Right cardiac atrium (tissue), 5 donors: ENCODE data around the gene CFI. TPM values are rescaled to one million over a fixed set of nuclear protein-coding genes. Genes with fewer than 3 reads are reported as not detected.

Experiments used
- ATAC-seq, 2 donors: fragments of 200-7000 bp; cut with Tn5 transposase; one replicate each; pipeline versions ENCODE4 v1.8.0 to v1.9.1; 2020; ENCODE audit warnings: moderate library complexity in 2 of 2, mild to moderate bottlenecking in 1 of 2
- DNase-seq, 3 donors: peaks; one replicate each; pipeline ENCODE4 v3.0.0-alpha.2; 2020
- H3K27ac ChIP-seq: one replicate; pipeline ENCODE4 v1.5.1; 2013; ENCODE audit warnings: mild to moderate bottlenecking, low read length, control low read depth, moderate library complexity
- H3K27me3 ChIP-seq: one replicate; pipeline ENCODE4 v1.6.1; 2013; ENCODE audit not compliant: control insufficient read depth, insufficient read depth
- H3K4me1 ChIP-seq: one replicate; pipeline ENCODE4 v1.6.1; 2013; ENCODE audit warnings: low read length; ENCODE audit not compliant: control insufficient read depth, insufficient read depth
- H3K4me3 ChIP-seq: one replicate; pipeline ENCODE4 v1.5.1; 2013; ENCODE audit warnings: low read length, control low read depth
- H3K9me3 ChIP-seq: one replicate; pipeline ENCODE4 v1.6.1; 2013; ENCODE audit warnings: low read length; ENCODE audit not compliant: control insufficient read depth
- WGBS: extraction: QIAGEN DNeasy Blood & Tissue Kit; methylation state at CpG from one replicate; pipeline ENCODE4 v1.1.7; 2013; 5-methylcytosine and 5-hydroxymethylcytosine counted together
- intact Hi-C, 4 donors: fragments of 100-400 bp; cut with DNase I; formaldehyde crosslinking; loops; one replicate each; pipeline versions ENCODE4 v1.11.0 to v1.14.0; 2022 to 2023
- polyA plus RNA-seq: library from polyadenylated mRNA; stranded (reverse); fragments of 200-250 nt; gene quantifications from one replicate; pipeline ENCODE4 v1.2.3, GENCODE V29; 2013
- total RNA-seq, 4 donors: library from RNA; stranded (reverse); fragmentation: NEBNext Ultra II Directional; extraction: Animal tissue kit (Norgen Biotek cat#: 25700); gene quantifications; one replicate each; pipeline ENCODE4 v1.2.1, GENCODE V29; 2021
- donor health status: healthy with polysubstance abuse.
- donor health status: DM: no; HTN: yes; CAD: no.
- donor health status: DM: no; HTN: no; CAD: no.
- donor health status: DM: no; HTN: yes; CAD: no; lungs with severe emphysema.
- donor health status: DM: yes; HTN: yes; CAD: no.

The CFI gene
- total and polyA plus RNA-seq, 5 donors, result 14.8 to 19.5 (median 18.4) TPM

- intact Hi-C loops, result loop anchor here in 3 of 4 donors (5.0 to 10.0 kb wide), 3 partner anchors 113 to 393 kb away; partner anchors contain the start of genes CASP6 (in 3 of the 3) and SEC24B (in 2 of the 3)
- Histone ChIP-seq H3K27me3 (no peaks in the 10 kb centered on the region), H3K9me3 (no peaks in the 10 kb centered on the region), H3K27ac (no peak overlapping the region), H3K4me3 (no peak overlapping the region), H3K4me1 (no peaks in the 10 kb centered on the region)
- 95% methylated on average over 4 of the region's 4 CpGs for WGBS
- DNase-seq (no peak), ATAC-seq (no peak)
These were observed 16.5 kb upstream of the CFI start for GRCh38 chr4:109818268-109818667.

DNA sequence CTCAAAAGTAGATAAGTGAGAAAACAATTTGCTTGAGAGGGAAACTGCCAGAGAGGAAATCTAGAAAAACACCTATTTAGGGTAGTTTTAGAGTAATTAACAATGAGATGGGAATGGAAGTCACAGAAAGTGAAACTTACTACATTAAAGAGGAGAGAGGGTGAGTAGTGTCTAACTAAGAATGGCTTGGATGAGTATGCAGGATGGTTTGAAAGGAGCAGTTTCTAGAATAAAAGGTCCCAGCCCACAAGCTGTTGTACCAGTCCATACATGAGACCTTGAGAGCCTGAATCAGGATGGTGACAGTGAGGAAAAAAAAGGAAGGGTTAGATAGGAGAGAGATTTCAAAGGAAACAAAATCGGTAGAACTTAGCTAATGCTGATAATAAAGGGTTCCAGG lies 15.1 kb upstream of the CFI start:
- H3K27ac ChIP-seq, result no peak overlapping the region
- 43% methylated on average over 1 of the region's 1 CpG for WGBS
- H3K4me3 ChIP-seq, result no peak overlapping the region
- no peaks in the 10 kb centered on the region for H3K4me1 ChIP-seq
- ATAC-seq (no peak), DNase-seq (no peak)
- no peaks in the 10 kb centered on the region for H3K27me3 ChIP-seq
- no peaks in the 10 kb centered on the region for H3K9me3 ChIP-seq
- intact Hi-C loops, result loop anchor here in 3 of 4 donors (5.0 to 10.0 kb wide), 3 partner anchors 112 to 392 kb away; partner anchors contain the start of genes CASP6 (in 3 of the 3) and SEC24B (in 2 of the 3)

DNA sequence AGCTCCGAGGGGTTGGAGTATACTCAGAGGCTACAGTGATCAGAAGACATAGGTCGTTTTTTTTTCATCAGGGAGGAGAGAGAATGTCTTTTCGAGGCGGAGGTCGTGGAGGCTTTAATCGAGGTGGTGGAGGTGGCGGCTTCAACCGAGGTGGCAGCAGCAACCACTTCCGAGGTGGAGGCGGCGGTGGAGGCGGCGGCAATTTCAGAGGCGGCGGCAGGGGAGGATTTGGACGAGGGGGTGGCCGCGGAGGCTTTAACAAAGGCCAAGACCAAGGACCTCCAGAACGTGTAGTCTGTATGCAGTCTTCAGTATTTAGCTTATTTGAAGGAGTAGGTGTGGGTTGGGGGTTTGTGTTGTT lies 14.3 kb upstream of the CFI start:
- DNase-seq (peak in 1 of 3 donors; percentile 43), ATAC-seq (peak in 1 of 2 donors; percentile 13)
- no peaks in the 10 kb centered on the region for H3K9me3 ChIP-seq
- intact Hi-C loops, result loop anchor here in 3 of 4 donors (5.0 to 10.0 kb wide), 3 partner anchors 111 to 391 kb away; partner anchors contain the start of genes CASP6 (in 3 of the 3) and SEC24B (in 2 of the 3)
- 1% methylated on average over 19 of the region's 19 CpGs for WGBS
- no peaks in the 10 kb centered on the region for H3K27me3 ChIP-seq
- no peak overlapping the region for H3K27ac ChIP-seq
- peak overlapping the region; percentile 83 for H3K4me3 ChIP-seq
- H3K4me1 ChIP-seq, result no peaks in the 10 kb centered on the region

DNA sequence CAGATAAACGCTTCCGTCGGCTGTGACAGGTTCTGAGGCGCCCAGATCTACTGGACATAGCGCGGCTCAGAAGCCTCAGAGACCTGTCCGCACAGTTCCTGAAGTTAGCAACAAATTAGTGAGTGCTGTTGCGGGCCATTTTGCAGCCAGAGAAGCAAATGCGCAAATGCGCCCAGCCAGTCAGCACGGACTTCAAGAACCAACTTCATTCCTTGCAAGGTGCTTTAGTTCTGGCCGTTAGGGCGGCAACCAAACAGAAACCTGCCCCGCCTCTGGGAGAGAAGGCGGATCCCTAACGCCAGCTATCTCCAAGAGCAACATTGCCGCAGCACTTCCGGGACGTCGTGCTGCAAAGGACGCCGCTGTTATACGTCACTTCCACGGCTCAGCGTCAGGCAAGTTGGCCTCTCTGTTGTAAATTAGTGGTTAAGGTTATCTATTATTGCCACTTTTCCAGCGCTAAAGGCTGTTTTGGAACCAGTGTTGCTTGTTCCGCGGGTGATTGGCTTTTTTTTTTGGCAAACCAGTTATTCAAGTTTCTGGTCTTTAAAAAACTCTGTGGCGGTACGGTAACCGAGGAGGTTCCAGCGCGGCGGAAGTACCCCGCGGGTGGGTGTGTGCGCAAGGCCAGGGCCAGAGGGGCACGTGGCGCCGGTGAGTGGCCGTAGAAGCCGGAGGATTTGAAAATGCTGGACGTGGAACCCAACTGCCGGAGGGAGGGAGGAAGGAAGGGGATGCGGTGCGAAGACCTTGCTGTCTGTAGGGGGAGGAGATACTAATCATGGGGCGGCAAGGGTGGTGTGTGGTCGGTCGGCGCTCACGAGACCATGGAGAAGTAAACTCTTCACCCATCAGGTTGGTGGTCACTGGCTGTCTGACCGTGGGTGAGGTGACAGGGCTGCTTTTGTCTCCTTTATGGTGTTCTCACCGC lies 13.6 kb upstream of the CFI start, which contains the start of gene GAR1:
GAR1 (plus strand) TSS at position 612 of the 931 bp plus-strand sequence. CDS start 403 bp downstream, outside the sequence.
- WGBS, result under 1% methylated on average over 53 of the region's 53 CpGs
- intact Hi-C loops, result loop anchor here in 3 of 4 donors (5.0 to 10.0 kb wide), 3 partner anchors 111 to 391 kb away; partner anchors contain the start of genes CASP6 (in 3 of the 3) and SEC24B (in 2 of the 3)
- peak within 1 kb of the TSS; percentile 83 for H3K4me3 ChIP-seq

GRCh38 chr4:109811707-109812106 lies 9.9 kb upstream of the CFI start:
- H3K4me1 ChIP-seq, result no peaks in the 10 kb centered on the region
- DNase-seq (no peak), ATAC-seq (no peak)
- intact Hi-C loops, result loop anchor here in 3 of 4 donors (10.0 kb wide), 2 partner anchors 107 to 387 kb away; partner anchors contain the start of gene CASP6 (in 3 of the 3)
- WGBS, result 52% methylated on average over 3 of the region's 3 CpGs
- H3K27ac ChIP-seq, result no peak overlapping the region
- H3K27me3 ChIP-seq, result no peaks in the 10 kb centered on the region
- H3K9me3 ChIP-seq, result no peaks in the 10 kb centered on the region
- no peak overlapping the region for H3K4me3 ChIP-seq

More for the DNA sequence above, 13.6 kb upstream of the CFI start, which contains the start of gene GAR1:
- Histone ChIP-seq H3K27ac (peak within 1 kb of the TSS; percentile 45), H3K27me3 (no peaks in the 10 kb centered on the region), H3K9me3 (no peaks in the 10 kb centered on the region), H3K4me1 (no peaks in the 10 kb centered on the region)
- DNase-seq (peak; percentile 92 to 96 (median 93)), ATAC-seq (peak; percentile 99)

GRCh38 chr4:109810552-109811387 lies 9.0 kb upstream of the CFI start:
- no peaks in the 10 kb centered on the region for H3K27me3 ChIP-seq
- intact Hi-C loops, result loop anchor here in 3 of 4 donors (10.0 kb wide), 2 partner anchors 106 to 386 kb away; partner anchors contain the start of gene CASP6 (in 3 of the 3)
- H3K4me1 ChIP-seq, result no peaks in the 10 kb centered on the region
- ATAC-seq (no peak), DNase-seq (no peak)
- 67% methylated on average over 11 of the region's 11 CpGs for WGBS
- H3K9me3 ChIP-seq, result no peaks in the 10 kb centered on the region
- no peak overlapping the region for H3K4me3 ChIP-seq
- no peak overlapping the region for H3K27ac ChIP-seq

- ATAC-seq (no peak), DNase-seq (no peak)
- 93% methylated on average over 2 of the region's 2 CpGs for WGBS
- no peaks in the 10 kb centered on the region for H3K4me1 ChIP-seq
- intact Hi-C loops, result loop anchor here in 3 of 4 donors (10.0 kb wide), 2 partner anchors 105 to 385 kb away; partner anchors contain the start of gene CASP6 (in 3 of the 3)
- H3K9me3 ChIP-seq, result no peaks in the 10 kb centered on the region
- no peak overlapping the region for H3K4me3 ChIP-seq
- no peak overlapping the region for H3K27ac ChIP-seq
- H3K27me3 ChIP-seq, result no peaks in the 10 kb centered on the region
These were observed 7.9 kb upstream of the CFI start for GRCh38 chr4:109809655-109810054.

DNA sequence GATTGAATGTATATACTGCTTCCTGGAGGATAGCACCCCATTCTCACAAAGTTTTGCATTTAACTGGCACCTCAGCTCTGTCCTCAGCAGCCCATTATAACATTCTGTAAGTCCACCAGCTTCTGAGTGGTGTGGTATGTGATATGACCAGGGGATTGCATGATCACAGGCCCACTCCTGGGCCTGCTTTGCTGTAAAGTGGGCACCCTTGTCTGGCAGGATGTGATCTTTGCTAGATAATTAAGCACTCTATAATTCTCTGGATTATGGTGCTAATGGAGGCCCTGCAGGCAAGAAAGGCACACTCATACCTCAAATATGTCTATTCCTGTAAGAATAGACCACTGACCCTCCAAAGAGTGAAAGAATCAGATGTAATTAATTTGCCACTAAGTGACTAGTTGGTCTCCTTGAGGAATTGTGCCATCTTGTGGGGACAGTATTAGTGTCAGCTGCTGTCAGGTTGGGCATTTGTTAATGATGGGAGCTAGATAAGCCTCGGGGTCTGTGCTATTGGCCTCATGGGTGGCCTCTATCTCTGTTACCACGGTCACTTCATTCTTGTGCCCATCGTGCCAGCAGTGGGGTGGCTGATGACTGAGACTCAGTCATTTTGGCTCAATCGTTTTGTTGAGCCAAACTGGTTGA lies 2.2 kb upstream of the CFI start:
- Histone ChIP-seq H3K9me3 (no peaks in the 10 kb centered on the region), H3K4me3 (no peak overlapping the region), H3K27ac (no peak overlapping the region), H3K4me1 (no peaks in the 10 kb centered on the region), H3K27me3 (no peaks in the 10 kb centered on the region)
- ATAC-seq (peak; percentile 43 to 44), DNase-seq (no peak)
- intact Hi-C loops, result no loop called here
- WGBS, result 20% methylated on average over 4 of the region's 4 CpGs

GRCh38 chr4:109801099-109801789 lies 555 bp downstream of the CFI start:
- intact Hi-C loops, result no loop called here
- Histone ChIP-seq H3K4me3 (peak overlapping the region; percentile 76), H3K9me3 (no peaks in the 10 kb centered on the region), H3K27ac (no peak overlapping the region), H3K27me3 (no peaks in the 10 kb centered on the region), H3K4me1 (no peaks in the 10 kb centered on the region)
- no peak for DNase-seq
- ATAC-seq, result no peak
- 43% methylated on average over 4 of the region's 4 CpGs for WGBS

DNA sequence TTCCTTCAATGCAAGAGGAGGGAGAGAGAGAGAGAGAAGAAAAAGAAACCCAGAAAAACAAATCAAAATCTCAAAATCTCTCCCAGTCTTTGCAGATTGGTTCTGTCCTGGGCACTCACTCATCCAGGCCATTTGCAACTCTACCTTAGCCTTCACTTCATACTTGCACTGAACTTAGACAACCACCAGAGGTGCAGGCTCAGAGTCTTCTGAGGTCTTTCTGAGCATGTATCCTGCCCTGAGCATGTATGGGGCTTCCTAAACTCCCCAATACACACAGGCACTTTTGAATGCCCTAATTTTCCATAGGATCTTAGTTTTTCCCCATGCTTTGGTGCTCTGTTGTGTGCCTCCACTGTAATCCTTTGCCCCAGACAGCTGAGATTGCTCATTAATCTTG lies 2.9 kb downstream of the CFI start:
- ATAC-seq (no peak), DNase-seq (no peak)
- no peaks in the 10 kb centered on the region for H3K4me1 ChIP-seq
- H3K4me3 ChIP-seq, result no peak overlapping the region
- no peak overlapping the region for H3K27ac ChIP-seq
- H3K9me3 ChIP-seq, result no peaks in the 10 kb centered on the region
- no peaks in the 10 kb centered on the region for H3K27me3 ChIP-seq
- intact Hi-C loops, result no loop called here
